Activated CD8-positive, alpha-beta memory T cell treated with anti-CD3 and anti-CD28 coated beads for 36 hours (primary cell): ENCODE data around the gene PLN. TPM values are rescaled to one million over a fixed set of nuclear protein-coding genes. Genes with fewer than 3 reads are reported as not detected.

Source experiments
- CTCF ChIA-PET: fragments of 350-600 bp; sonication (Branson Sonifier 250); formaldehyde crosslinking; loops from one replicate; lab custom pipeline; 2021; ENCODE audit warnings: antibody characterized with exemption; lab: Charles Lee
- POLR2A ChIA-PET: fragments of 350-600 bp; sonication (Branson Sonifier 250); formaldehyde crosslinking; loops from one replicate; lab custom pipeline; 2021; ENCODE audit warnings: antibody characterized with exemption; lab: Charles Lee
- total RNA-seq, 2 experiments: library from RNA; stranded (reverse); gene quantifications; one replicate each; pipeline ENCODE4 v1.2.3, GENCODE V29; 2021

PLN gene
- total RNA-seq, 2 experiments from 2014 or later = not detected

DNA sequence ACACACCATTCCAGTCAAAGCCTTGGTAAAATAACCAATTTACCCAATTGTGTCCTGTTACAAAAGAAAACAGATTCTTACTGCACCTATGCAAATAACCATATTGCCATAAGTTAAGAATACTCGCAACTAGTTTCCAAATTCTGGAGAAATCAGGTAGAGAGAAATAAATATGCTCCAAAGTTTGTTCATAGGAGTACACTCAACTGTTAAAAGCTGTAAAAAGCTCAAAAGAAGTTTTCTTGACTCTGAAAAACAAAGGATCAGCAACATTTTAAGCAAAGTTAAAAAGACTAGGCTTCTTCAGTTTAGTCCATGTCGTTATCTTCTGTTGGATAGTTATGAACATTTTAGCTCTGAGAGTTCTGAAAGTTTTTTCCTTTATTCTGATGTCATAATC lies 55.3 kb downstream of the PLN start:
- POLR2A ChIA-PET = no interaction called here
- CTCF ChIA-PET = no interaction called here

DNA sequence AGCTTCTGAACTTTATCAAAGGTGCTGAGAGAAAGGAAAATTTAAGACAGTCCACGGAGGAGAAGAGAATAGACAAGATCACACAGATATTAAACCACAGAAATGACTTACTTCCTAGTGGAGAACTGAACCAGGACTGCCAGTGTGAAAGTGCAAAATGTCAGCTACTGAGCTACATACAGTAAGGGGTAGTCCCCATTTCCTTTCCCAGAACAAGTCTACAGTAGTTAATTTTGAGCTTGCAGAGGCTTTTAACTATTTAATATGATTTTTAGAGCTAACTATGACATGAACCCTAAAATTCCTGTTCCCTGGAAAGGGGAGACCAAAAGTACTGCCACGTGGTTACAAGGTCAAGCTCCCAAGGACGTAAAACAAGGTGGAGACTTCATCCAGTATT lies 58.2 kb downstream of the PLN start:
- POLR2A ChIA-PET = interaction anchor here (0.7 kb wide), 1 partner anchor 329 kb away, joined by 7 read pairs; no protein-coding TSS in a partner anchor
- CTCF ChIA-PET = interaction anchor here (0.7 kb wide), 2 partner anchors 18 to 142 kb away, joined by 3 to 4 read pairs; no protein-coding TSS in a partner anchor

DNA sequence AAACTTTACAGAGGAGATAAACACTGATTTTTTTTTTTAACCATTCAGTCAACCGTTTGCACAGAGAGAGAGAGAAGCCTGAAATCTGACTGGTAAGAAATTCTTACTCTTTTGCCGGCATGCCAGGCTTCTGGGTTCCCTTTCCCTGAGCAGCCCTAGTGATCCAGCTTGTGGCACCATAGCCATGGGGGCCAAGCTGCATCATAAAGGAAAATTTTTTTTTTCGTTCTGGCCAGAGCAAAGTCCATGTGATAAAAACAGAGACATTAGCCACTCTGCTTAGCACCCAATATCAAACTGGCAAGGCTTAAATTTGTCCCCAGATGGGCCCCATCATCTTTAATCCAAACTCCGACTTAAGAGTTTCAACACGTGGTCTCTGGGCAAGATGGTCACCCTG lies 58.8 kb downstream of the PLN start:
- CTCF ChIA-PET = no interaction called here
- POLR2A ChIA-PET = no interaction called here

Other genes with a start within 250 kb of the PLN start
- 10 to 100 TPM; 30.2 to 30.4 TPM for gene CEP85L, start 103.3 kb downstream of the PLN start, total RNA-seq